T47D (cell line): Measurements from ENCODE around the gene SLC38A1.
A peak's percentile ranks its signal among the peaks of the same experiment; 100 is the strongest.

ENCODE experiments used
- DNase-seq, 2 experiments: peaks; one replicate each; pipeline versions ENCODE4 v3.0.0 to v3.0.0-alpha.2; 2011 to 2012; ENCODE audit warnings: low read depth in 1 of 2, low spot score in 1 of 2
- JUND ChIP-seq: IDR thresholded peaks from 2 replicates; pipeline ENCODE4 v1.6.1; 2012; ENCODE audit warnings: low read depth
- in situ Hi-C: cut with HindIII; loops from 2 replicates; pipeline ENCODE4 v1.10.0; 2016; ENCODE audit warnings: low sequenced_read_pairs, low pct_unique_long_range_greater_than_20kb

Gene SLC38A1

DNA sequence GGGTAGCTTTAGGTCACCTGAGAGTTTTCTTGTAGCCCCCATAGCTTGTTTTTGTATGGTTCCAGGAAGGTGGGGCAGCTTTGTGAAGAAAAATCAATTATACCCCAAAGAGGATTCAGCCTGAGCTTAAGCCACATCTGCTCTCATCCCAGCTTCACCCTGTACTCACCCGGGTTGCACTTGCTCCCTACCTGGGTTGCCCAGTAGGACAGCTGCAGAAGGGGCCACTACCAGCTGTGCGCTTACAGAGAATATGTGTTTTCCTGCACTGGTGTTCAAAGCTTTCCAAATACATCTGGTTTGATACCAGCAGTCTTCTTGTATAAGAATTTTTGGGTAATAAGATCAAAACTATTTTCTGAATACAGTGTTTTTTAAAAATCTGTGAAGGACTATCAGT, 3.0 kb upstream of the SLC38A1 start:
- no peak for TF ChIP-seq JUND
- DNase-seq = no peak
- in situ Hi-C loops = no loop called here

DNA sequence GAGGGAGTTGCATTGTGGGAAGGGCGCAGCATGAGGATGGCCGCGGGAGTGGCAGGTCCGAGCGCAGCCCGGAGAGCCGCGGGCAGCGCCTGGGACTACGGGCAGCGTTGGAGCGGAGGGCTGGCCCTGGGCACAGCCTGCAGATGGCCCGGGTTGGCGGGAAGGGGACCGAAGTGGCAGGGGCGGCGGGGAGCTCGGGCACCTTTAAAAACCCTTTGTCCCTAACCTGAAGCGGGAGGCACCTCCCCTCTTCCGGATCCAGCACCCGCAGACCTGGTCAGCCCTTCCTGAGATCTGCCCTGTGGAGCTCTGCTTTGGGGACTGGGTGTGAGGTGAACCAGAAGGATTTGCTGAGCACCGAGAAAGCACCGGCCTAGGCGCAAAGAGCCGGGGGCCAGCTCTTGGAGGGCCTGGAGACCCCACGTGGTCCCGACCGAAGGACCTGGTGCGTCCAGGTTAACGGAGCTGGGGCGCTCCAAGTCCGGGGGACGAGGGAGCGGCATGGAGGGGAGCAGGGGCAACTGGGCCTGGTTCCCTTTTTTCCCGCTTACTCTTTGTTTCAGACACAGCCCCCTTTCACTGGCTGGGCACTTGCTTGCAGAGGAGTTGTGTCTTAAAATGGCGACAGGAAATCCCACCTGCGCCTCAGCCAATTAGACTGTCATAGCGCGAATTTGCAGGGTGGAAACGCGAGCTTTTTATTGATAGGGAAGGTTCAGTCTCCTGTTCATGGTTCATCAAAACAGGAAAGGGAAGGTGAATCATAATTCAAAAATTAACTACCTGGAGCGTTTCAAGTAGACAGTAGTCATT, 792 bp upstream of the SLC38A1 start:
- DNase-seq = peak; percentile 40 to 54
- TF ChIP-seq JUND = no peak
- in situ Hi-C loops = no loop called here

GRCh38 chr12:46267825-46268582, 839 bp downstream of the SLC38A1 start:
- TF ChIP-seq JUND = no peak
- in situ Hi-C loops = no loop called here
- DNase-seq = peak in 1 of 2 experiments; percentile 37

GRCh38 chr12:46267575-46267824, 1.3 kb downstream of the SLC38A1 start:
- TF ChIP-seq JUND = no peak
- in situ Hi-C loops = no loop called here
- DNase-seq = peak in 1 of 2 experiments; percentile 29

GRCh38 chr12:46266869-46267574, 1.8 kb downstream of the SLC38A1 start:
- TF ChIP-seq JUND = no peak
- peak; percentile 64 to 80 for DNase-seq
- in situ Hi-C loops = no loop called here

- in situ Hi-C loops = no loop called here
- TF ChIP-seq JUND = peak; percentile 52; the same call in 1 of the 2 replicates
- peak in 1 of 2 experiments; percentile 42 for DNase-seq
Measured at GRCh38 chr12:46266382-46266791, 2.5 kb downstream of the SLC38A1 start.

DNA sequence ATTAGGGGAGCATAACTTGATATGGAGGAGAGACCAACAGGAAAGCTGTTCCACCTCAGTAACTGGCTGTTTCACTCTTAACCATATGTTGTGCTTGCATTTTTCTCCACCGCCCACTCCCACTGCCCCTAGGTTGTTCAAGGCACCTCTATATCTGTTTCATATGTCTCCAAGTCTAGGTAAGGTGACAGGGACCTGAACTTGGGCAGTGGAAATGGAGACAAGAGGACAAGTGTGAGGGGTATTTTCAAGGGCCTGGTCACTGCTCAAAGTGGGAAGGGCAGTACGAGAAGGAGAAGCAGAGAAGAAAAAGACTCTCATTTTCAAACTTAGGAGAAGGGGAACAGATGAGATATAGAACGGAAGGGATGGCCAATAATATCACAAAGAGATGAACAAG, 3.1 kb downstream of the SLC38A1 start:
- TF ChIP-seq JUND = no peak
- no peak for DNase-seq
- in situ Hi-C loops = no loop called here

GRCh38 chr12:46265102-46265501, 3.7 kb downstream of the SLC38A1 start:
- no peak for TF ChIP-seq JUND
- DNase-seq = no peak
- in situ Hi-C loops = no loop called here

GRCh38 chr12:46264057-46264456, 4.8 kb downstream of the SLC38A1 start:
- in situ Hi-C loops = no loop called here
- DNase-seq = no peak
- TF ChIP-seq JUND = no peak

- no peak for TF ChIP-seq JUND
- in situ Hi-C loops = no loop called here
Measured at GRCh38 chr12:46263140-46264016, 5.5 kb downstream of the SLC38A1 start.

GRCh38 chr12:46261646-46262045, 7.2 kb downstream of the SLC38A1 start:
- no peak for TF ChIP-seq JUND
- in situ Hi-C loops = no loop called here
- peak in 1 of 2 experiments; percentile 46 for DNase-seq

More at GRCh38 chr12:46263140-46264016, 5.5 kb downstream of the SLC38A1 start:
- peak in 1 of 2 experiments; percentile 56 for DNase-seq

GRCh38 chr12:46260913-46261476, 7.8 kb downstream of the SLC38A1 start:
- peak; percentile 80 for TF ChIP-seq JUND
- peak in 1 of 2 experiments; percentile 94 for DNase-seq
- in situ Hi-C loops = no loop called here
